GM12801 (cell line): Measurements from ENCODE around the gene ERBB3.

Experiments
- TF ChIP-seq, protein P1 (sequence below): IDR thresholded peaks from one replicate; pipeline ENCODE4 v1.5.1; 2011; ENCODE audit warnings: control low read depth; ENCODE audit not compliant: insufficient read length; ENCODE audit errors: extremely low read depth

Gene ERBB3

GRCh38 chr12:56143217-56143616 lies 63.3 kb downstream of the ERBB3 start:
- TF ChIP-seq, protein P1, sequence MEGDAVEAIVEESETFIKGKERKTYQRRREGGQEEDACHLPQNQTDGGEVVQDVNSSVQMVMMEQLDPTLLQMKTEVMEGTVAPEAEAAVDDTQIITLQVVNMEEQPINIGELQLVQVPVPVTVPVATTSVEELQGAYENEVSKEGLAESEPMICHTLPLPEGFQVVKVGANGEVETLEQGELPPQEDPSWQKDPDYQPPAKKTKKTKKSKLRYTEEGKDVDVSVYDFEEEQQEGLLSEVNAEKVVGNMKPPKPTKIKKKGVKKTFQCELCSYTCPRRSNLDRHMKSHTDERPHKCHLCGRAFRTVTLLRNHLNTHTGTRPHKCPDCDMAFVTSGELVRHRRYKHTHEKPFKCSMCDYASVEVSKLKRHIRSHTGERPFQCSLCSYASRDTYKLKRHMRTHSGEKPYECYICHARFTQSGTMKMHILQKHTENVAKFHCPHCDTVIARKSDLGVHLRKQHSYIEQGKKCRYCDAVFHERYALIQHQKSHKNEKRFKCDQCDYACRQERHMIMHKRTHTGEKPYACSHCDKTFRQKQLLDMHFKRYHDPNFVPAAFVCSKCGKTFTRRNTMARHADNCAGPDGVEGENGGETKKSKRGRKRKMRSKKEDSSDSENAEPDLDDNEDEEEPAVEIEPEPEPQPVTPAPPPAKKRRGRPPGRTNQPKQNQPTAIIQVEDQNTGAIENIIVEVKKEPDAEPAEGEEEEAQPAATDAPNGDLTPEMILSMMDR = no peak

DNA sequence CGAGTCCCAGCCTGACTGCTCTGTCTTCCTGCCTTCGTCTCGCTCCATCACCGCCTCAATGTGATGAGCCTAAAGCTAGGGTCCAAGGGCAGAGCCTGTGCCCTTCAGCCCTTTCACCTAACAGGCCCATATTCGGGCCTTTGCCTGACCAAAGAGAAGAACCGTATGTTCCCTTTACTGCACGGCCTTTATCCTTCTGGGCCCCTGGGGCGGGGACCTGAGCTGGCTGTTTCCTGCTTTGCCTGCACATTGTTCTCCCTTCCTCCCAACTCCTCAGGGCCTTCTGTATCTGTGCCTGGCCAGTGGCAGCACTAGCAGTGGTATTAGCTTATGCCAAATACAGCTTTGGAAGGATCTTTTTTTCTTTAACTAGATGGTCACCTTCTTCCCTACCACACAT lies 63.9 kb downstream of the ERBB3 start:
- TF ChIP-seq, protein P1 = no peak

GRCh38 chr12:56145217-56145616 lies 65.3 kb downstream of the ERBB3 start:
- TF ChIP-seq, protein P1 = no peak

DNA sequence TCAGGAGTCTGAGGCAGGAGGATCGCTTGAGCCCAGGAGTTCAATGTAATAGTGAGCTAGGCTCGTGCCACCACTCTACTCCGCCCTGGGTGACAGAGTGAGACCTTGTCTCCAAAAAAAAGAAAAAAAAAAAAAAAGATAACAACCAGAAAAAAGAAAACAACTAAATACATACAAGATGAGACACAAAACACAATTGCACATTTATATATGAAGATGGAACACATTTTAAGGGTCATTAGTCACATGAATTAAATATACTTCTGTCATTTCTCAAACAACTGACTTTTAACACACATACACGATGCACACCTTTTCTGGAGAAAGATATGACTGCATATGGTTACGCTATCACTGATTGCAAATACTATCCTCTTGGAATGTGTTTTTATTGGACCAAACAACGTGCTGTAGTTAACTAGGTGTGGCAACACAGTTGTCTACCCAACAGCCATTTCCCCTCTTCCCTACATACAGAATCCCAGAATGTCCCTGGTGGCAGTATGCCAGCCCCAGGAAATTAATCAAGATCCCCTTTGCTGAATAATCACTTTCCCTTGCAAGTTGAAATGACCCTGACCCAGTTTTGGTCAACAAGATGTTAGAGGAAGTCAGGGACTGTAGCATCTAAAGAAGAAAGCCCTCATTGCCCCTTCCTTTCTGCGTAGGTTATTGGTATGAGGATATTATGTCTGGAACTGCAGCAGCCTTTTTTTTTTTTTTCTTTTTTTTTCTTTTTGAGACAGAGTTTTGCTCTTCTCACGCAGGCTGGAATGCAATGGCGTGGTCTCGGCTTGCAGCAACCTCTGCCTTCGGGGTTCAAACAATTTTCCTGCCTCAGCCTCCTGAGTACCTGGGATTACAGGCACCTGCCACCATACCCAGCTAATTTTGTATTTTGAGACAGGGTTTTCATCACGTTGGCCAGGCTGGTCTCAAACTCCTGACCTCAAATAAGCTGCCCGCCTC lies 66.8 kb downstream of the ERBB3 start:
- TF ChIP-seq, protein P1 = no peak

GRCh38 chr12:56150563-56150962 lies 70.6 kb downstream of the ERBB3 start:
- TF ChIP-seq, protein P1 = no peak

DNA sequence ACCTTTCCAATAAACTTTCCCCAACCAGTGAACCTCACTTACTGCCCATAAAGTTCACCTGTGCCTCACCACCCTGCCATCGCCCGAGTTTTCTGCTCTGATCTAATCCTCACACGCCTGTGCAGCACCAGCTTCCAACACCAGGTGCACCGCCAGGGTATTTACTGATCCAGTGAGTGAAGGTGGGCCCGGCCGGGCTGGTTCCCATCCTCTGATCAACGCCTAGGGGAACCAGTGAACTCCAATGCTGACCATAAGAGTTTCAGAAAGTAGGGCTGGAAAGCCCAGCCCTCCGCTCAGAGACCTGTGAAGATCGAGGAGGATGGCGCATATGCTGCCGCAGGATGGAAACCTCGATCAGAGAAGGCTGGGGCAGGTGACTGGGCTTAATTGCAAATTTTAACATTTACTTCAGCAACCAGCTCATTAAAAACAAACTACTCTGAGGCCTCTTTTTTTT lies 71.7 kb downstream of the ERBB3 start:
- TF ChIP-seq, protein P1 = no peak

GRCh38 chr12:56152132-56152755 lies 72.3 kb downstream of the ERBB3 start, which contains the start of gene MYL6B:
TSS of gene MYL6B (plus strand) at chr12:56152587. CDS start at chr12:56153919, 1,332 bp downstream.
- TF ChIP-seq, protein P1 = no peak
